Stimulated activated CD8-positive, alpha-beta memory T cell treated with anti-CD3 and anti-CD28 coated beads, Interleukin-4, amount 100 ng/mL, for 48 hours (primary cell): ENCODE data around the gene STK17A.

Source experiments
- DNase-seq: peaks from one replicate; pipeline ENCODE4 v3.0.0-alpha.2; 2020

The STK17A gene

DNA sequence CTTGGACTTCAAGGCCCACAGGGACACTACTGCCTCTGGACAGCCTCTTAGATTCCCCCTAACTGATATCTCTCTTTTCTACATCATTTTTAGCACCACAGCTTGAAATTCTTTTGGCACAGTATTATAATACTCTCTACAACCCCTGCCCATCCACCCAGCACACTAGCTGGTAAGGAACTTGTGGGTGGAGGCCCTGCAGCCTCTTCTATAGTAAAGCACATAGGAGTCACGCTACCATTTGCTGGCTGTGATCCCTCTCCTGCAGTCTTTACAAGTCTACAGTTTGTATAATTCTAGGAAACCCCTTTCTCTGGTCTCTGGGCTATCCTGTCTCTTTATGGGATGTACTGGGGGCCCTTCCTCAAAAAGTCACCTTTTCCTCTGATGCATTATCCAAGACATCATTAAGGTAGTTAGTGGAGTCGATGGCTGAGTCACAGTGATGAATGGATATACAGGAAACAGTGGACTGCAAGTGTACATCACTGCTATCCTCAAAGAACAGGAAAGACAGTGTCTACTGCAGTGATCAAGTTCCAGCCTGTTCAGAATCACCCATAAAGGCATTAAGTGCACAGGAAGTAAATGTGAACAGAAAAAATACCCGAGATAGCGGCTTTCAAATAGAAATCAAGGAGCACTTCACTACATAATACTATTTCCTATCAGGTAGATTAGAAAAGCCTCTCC, 54.4 kb downstream of the STK17A start:
- no peak for DNase-seq

DNA sequence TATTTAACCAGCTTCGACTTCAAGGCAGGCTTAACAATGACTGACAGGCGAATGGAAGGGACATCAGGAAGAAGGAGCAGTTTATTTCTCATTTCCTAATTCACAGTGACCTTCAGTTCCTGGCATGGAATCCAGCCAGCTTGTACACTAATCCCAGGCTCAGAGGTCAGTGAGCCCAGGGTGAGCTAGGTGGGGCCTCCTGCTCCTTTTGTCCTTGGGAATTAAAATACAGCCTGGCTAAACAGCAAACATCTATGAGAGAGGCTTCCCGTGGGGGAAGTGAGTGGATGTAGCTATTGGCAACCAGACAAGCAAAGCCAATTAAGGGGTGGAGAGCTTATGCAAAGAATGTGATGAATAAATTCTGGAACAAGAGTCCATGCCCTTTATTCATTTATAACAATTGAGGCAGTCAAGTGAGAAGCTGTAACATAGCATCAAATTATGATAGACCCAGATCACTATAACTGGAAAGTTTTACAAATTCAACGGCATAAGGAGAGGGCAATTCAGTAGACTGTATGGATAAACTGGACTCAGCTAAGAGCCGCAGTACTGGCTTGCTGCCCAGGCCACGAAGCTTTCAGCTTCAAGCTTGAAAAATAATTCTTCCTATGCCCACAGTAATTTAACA, 57.1 kb downstream of the STK17A start:
- no peak for DNase-seq

DNA sequence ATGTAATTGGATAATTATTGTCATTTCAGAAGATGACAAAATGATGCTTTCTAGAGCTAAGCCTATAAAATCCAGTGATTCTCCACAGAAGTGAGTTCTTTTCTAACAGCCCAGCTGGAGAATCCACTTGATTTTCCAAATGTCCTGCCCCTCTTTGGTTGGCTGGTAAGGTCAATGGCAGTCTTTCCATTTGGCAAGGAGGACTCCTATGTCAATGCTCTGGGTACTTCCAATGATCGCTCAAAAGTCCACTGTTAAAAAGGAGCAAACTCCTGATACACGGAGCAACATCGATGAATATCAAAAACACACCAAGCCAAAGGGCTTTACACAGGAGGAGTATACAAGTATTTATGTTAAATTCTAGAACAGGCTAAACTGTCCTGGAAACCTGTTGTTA, 57.8 kb downstream of the STK17A start:
- DNase-seq: no peak

DNA sequence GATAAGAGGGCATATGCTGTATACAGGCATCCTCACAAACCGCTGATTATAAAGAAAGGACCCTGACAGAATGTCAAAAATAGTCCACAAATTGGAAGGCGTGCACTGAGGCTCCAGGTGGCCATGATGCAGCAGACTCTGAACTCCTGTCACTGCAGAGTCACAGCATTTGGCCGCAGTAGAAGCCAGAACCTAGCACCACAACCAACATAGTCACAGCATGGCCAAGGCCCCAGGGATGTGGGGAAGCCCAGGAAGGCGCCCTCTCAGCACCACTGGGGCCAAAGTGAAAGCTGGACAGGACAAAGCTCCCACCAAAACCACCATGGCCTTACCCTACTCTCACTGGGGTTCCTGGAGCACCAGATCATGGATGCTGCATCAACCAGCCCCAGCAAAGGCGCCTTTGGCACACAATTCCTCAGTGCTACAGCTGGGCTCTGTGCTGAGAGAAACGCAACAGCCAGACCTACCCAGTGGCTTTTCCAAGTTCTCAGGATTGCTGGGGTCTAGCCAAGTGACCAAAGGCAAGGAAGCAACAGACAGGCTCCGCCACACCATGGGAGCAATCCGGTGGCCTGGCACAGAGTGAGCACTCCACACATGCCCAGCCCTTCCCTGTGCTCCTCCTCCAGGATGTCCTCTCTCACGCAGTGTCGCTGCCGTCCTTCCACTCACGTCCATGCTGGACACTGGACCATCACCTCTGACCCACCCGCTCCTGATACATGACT, 60.2 kb downstream of the STK17A start:
- no peak for DNase-seq

DNA sequence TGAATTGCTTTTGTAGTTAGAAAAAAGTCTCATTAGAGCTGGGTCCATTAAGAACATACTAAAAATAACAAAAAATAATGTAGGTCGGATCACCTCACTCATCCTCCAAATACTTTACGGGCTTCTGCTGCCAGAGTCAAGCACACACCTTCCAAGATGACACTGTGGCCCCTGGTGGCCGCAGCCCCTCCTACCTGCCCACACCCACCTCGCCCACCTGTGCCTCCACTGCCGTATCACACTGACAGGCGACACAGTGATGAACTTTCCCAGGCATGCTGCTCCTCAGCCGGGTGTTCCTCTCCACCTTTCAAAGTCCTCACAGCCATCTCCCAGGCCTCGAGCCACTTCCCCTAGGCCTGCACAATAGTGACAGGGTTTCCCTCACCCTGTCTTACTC, 60.9 kb downstream of the STK17A start:
- DNase-seq: no peak

DNA sequence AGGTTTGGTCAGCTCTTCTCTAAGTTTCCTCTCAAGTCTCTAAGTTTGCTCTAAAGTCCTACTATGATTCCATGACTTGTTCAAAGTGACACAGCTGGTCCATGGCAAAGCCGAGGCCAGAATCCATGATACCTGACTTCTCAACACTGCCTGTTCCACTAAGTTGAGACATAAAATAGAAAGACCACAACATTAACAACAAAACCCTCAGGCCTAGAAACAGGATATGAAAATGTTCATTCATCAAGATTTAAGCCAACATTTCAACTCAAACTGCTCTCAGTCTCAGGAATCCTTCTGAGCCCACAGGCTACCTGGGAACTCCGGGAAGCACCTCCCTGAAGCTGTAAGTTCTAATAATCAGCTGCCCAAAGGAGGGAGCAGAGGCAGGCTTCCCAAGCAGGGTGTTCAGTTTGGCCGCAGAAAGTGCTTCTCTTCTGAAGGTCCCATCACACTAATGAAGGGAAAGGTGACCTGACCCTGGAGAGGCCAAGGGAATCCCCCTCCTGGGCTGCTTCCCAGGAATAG, 62.9 kb downstream of the STK17A start:
- DNase-seq: no peak

DNA sequence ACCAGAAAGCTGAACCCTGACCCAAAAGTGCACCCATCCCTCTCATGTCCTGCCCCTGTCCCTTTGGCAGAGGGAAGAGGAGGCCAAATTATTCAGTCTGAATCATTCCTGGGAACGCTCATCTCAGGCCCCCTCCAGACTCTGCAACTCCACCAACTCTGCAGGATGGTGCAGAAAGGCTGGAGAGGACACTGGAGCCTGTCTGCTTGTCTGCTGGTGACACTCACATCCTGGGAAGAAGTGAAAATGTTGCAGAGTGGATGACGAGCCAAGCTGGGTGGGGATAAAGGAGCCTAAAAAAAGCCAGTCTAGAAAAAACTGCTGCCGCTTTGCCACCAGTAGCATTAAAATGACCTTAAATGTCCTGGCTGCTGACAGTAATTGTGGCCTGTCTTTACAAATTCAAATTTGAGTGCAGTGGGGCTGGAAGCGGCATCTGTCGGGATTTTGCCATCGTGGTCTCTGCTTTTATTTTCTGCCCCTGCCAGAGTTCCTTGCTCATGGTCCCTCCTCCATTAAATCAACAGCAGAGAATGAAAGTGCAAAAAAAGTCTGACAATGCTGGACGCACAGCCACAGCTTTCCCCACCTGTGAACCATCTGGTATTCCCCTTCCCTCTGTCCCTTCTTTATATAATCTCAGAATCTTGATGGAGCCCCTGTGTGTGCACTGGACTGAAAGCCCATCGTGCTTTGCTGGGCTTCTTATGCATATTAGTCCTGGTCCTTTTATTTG, 63.9 kb downstream of the STK17A start:
- DNase-seq: no peak

DNA sequence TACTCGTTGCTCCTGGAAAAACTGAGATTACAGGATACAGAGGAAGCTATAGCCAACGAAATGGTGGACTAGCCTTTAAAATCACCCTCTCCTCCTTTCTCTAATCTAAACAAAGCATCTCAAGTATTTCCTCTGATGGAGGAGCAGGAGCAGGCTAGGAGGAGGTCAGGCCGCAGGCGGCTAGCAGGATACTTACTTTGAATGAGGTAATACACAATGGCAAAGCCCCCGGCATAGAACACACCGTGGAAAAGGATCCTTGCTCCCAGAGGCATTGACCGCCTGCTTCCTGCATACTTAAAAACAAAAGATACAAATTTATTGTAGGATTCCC, 64.4 kb downstream of the STK17A start:
- DNase-seq: no peak

DNA sequence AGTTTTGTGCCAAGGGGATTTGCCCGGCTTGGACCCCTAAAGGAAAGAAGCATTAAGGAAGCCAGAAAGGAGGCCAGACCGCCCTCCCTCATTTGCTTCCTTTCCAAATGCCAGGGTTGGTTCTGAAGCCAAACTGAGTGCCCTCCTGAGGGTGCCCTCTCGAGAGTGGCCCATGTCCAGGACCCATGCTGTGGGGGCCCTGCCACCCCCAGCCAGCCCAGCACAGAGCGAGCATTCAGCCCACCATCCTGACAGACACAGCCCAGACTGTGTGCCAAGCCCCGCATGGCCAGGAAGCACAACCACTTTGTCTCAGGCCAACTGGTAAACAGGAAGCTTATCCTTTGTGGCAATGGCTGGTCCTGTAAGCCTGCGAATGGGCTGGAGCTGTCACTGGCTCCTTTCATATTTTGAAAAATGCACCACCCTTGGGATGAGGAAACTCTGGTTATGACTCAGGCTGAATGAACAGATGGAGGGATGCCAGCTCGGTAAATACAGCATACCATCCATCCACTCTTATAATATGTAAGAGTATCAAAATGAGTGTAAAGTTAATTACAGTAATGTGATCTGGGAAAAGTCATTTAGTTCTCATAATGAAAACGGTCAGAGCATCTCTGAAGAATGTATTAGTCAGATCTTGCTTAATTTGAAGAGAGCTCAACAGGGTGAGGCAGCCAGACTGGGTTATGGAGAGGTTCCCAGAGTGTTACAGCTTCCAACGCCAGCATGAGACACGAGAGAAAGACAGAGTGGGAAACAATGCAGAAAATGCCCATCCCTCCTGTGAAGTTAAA, 65.0 kb downstream of the STK17A start:
- peak; percentile 67 for DNase-seq

DNA sequence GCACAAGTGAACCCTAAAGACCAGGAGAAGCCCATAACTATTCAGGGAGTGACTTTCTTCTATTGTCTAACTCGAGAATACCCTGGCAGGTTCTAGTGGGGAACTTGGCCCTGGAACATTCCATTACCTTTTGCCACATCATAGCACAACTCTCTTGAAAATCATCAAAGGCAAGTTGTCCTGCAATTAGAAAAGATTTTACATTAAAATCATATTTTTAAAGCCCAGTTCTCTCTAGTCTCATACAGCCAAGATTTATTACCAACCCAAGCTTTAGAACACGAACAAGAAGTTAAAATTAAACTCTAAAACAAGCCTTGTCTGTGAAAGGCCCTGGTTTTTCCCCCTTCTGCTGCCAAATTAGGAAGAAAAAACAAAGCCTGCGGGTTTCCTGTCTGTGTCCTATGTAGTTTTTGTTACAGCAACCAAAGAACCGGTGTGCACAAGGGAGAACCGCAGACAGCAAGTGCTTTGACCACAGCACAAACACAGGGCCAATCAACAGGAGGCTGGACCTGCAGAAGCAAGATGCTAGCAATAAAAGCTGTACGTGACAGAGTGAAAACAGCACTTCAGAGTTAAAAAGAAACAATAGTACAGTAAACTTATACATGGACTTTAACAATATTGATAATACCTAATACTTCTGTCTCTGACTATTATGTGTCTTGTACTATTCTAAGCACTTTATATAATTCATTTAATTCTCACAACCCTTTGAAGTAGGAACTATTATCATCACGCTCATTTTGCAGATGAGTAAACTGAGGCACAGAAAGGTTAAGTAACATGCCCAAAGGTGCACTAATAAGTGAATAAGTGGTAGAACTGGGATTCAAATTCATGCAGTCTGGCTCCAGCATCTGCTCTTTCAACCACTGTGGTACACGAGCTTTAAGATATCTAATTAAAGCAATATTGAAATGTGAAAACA, 65.8 kb downstream of the STK17A start:
- peak; percentile 72 for DNase-seq

DNA sequence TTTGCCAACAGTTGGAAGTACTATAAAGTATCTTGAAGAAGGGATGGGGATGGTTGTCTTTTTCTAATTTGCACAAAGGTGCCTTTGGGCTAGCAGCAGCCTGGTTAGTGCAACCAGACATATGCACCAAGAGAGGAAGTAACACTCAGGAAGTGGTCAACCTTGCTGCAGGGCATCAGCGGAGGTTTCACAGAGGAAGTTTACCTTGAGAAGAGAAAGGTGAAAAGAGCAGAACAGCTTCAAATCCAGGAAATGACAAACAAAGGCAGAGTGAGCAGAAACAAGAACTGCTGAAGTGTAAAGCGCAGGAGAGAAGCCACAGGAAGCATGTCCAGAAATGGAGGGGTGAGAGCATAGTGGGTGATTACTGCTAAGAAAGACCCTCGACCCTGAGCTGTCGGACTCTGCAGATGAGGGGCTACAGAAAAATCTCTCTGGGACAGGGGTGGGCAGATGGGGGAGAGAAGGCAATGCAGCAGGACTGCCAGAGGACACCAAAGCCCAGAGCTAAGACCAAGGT, 66.9 kb downstream of the STK17A start:
- peak; percentile 65 for DNase-seq

DNA sequence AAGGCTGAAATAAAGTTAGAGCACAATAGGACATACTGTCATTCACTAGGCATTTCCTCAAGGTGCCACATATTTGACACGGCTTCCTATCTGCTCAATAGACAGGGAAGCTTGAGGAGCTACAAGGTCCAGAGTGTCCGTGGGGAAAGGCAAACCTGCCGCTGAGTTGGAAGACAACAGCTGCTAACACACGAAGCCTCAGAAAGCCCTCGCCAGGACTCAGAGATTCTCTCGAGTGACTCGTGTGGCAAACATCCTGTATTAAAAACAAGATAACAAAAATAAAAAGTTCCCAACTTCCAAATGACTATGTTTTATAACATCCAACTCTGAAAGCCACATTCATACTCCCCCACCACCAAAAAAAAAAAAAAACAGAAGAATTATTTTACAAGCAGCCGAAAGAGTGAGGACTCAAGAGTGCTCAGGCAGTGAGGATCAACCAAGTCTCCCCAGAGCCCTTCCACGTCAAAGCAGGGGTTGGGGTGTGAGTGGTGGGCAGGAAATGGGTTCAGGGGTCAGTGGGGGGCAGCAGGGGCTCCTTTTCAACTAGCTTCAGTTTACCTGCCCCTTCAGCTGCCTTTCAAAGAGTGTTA, 67.6 kb downstream of the STK17A start:
- no peak for DNase-seq

DNA sequence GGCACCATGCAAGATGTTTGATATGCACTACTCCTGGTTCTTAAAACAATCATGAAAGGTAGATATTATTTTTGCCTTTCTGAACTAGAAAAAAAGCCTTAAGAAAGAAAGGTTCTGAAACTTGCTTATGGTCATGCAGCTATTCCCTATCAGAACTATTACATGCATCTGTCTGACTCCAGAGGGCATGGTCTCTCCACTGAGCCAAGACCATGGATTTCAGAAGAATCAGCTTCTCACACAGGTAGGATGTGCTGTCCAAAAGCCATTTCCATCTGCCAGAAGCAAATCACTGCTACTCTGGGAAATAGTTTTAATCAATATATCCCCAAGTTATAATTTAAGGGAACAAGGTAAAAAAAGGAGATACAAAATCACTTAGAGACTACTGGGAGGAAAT, 69.5 kb downstream of the STK17A start:
- DNase-seq: no peak

DNA sequence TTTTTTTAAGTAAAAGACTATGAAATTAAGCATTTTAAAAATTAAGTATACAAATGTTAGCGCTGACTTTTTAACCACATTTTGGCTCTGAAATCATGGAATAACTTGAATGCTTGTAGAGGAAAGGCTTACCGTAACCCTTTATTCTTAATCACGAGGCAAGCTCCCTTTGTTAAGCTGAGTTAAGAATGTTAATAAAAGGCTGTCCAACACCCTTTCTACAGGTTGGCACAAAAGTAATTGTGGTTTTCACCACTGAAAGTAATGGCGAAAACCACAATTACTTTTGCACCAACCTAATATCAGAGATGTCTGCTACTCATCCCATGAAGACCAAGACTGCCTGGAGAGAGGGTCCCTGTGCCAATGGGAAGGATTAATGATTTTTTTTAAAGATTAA, 70.6 kb downstream of the STK17A start:
- no peak for DNase-seq

DNA sequence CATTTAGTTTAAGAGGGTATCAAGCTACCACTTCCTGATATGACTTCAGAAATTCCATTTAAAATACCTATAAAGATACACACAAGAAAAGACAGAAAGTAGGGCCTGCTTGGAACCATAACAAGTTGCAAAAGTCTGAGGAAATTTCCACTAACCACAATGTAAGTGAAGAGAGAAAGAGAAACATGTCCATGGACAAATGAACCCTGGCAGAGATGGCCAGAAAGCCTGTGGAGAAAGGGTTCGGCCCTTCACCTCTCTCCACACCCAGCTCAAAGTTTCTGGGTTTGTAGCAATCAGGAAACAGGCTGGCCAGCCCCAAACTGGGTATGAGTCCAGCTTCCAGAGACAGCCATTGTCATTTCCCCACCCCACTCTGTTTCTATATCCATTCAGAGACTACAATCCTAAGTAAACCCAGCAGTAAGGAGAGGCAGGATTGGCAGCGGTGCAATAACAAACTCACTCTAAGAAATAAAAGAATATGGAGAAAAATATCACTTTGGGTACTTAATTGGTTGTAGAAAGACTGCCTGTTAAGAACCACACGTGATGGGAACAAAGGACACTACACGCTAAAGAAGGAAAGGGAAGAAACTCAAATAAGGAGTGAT, 71.1 kb downstream of the STK17A start:
- DNase-seq: no peak

DNA sequence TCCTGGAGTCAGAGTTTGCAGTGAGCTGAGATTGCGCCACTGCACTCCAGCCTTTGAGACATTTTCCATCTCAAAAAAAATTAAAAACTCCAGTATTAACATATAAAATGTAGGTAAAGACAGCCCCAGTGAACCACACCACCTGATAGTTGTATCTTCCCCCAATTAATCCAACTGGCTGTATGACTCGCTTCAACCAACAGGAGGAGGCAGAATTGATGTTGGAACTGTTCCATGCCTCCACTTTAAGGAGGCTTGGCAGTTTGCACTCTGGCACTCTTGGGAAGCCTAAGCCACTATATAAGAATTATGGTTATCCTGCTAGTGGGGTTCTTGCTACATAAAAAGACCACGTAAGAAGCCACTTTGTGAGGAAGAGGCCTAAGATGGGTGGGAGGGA, 72.7 kb downstream of the STK17A start:
- no peak for DNase-seq

DNA sequence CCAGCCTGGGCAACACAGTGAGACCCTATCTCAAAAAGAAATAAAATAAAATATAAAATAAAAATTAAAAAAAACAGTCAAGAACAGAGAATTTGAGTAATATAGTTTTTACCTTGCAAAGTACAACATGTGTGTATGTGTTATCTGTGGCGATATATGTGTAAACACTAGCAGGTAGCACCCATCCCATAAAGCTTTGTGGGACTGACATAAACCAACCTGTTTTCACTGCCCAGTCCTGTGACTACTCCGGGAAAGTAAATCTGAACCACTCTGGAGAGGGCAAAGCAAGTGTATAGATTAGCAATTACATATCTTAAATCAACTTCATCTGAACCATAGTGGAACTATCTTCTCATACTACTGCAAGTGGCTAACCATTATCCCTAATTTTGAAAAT, 74.1 kb downstream of the STK17A start:
- no peak for DNase-seq

DNA sequence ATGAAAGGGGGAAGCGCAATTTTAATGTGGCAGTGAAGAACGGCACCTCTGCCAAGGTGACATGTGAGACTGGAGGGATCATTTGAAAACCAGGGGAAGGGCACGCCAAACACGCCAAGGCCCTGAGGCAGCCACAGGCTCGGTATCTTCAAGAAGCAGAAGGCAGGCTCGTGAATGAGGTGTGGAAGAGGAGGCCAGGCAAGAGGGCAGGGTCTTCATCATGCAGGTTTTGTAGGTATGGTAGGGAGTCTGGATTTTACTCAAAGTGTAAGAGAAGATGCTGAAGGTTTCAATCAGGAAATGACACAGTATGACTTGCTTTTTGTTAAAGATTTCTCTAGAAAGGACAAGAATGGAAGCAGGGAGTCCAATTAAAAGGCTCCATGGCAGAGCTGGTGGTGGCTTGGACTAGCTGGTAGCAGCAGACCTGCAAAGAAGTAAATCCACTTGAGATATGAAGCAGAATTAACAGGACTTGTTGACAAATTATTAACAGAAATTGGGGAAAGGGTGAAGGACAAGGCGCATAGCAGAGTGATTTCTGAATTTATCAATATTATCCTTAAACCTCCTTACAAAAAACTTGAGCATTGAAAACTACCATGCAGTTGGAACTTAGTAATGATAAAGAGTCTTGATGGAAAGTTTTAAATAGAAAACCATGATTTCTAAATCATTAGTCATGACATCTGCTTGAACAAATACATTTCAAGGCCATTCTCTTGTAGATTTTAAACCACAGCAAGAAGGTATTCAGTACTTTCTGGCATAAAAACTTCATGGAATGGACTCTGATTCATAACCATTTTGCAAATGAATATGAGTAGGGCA, 76.0 kb downstream of the STK17A start:
- DNase-seq: peak; percentile 60

DNA sequence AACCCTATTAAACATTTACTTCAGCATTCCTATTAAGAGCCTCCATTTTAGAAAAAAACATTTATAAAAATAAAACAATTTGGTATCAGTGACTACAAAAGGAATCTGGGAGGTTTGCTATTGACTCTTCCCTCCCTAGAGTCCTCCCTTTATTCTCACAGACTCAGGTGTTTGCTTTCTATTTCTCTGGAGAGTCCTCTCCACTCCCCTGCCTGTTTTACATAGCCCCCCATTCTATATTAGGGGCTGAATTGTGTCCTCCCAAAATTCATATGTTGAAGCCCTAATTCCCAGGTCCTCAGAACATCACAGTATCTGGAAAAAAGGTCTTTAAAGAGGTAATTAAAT, 76.6 kb downstream of the STK17A start:
- DNase-seq: no peak
